Neural cell (in vitro differentiated cells): ENCODE measurements around the gene INVS. TPM values are rescaled to one million over a fixed set of nuclear protein-coding genes. Genes with fewer than 3 reads are reported as not detected.
"Not testable (repeated sequence)": the region's sequence is repeated elsewhere in the genome, so short reads cannot be mapped to it uniquely, and the experiment has no call there.

Source experiments
- H2AFZ ChIP-seq: fragments of 200-600, 300-800 bp; sonication (generic), shearing (Covaris generic); 2 replicates; pipeline ENCODE4 v1.6.0; 2014; ENCODE audit warnings: low read depth, mild to moderate bottlenecking, antibody characterized with exemption, low read length, moderate library complexity
- H3F3A ChIP-seq: fragments of 200-600 bp; shearing (Covaris generic); 2 replicates; pipeline ENCODE4 v1.6.1; 2016; ENCODE audit warnings: mild to moderate bottlenecking, moderate library complexity, mixed read lengths, antibody characterized with exemption, low read length; ENCODE audit not compliant: insufficient read depth, poor library complexity, severe bottlenecking
- H3K27ac ChIP-seq: fragments of 200-600, 300-800 bp; sonication (generic), shearing (Covaris generic); 2 replicates; pipeline ENCODE4 v1.5.1; 2014; ENCODE audit warnings: mild to moderate bottlenecking, low read length, moderate library complexity
- H3K27me3 ChIP-seq: fragments of 300-800, 200-600 bp; sonication (generic), shearing (Covaris generic); 2 replicates; pipeline ENCODE4 v1.6.0; 2014; ENCODE audit warnings: mild to moderate bottlenecking, low read depth, low read length, moderate library complexity; ENCODE audit not compliant: insufficient read depth
- H3K36me3 ChIP-seq: fragments of 300-800, 200-600 bp; sonication (generic), shearing (Covaris generic); 2 replicates; pipeline ENCODE4 v1.5.1; 2014; ENCODE audit warnings: mild to moderate bottlenecking, antibody characterized with exemption, low read length, moderate library complexity; ENCODE audit not compliant: insufficient read depth
- H3K4me2 ChIP-seq: fragments of 300-800, 200-600 bp; sonication (generic), shearing (Covaris generic); 2 replicates; pipeline ENCODE4 v1.6.0; 2014; ENCODE audit warnings: mild to moderate bottlenecking, low read length
- H3K4me3 ChIP-seq: fragments of 300-800, 200-600 bp; sonication (generic), shearing (Covaris generic); 2 replicates; pipeline ENCODE4 v1.5.1; 2014; ENCODE audit warnings: mild to moderate bottlenecking, low read length, moderate library complexity
- H3K79me2 ChIP-seq: fragments of 200-600 bp; shearing (Covaris generic); replicated peaks from 2 replicates; pipeline ENCODE4 v1.6.0; 2014; ENCODE audit warnings: mild to moderate bottlenecking, low read length, moderate library complexity; ENCODE audit not compliant: insufficient read depth
- H3K9ac ChIP-seq: fragments of 300-800, 200-600 bp; sonication (generic), shearing (Covaris generic); 2 replicates; pipeline ENCODE4 v1.6.1; 2016; ENCODE audit warnings: mild to moderate bottlenecking, low read length, mixed read lengths
- H3K9me2 ChIP-seq: fragments of 200-600 bp; shearing (Covaris generic); 2 replicates; pipeline ENCODE4 v1.6.1; 2016; ENCODE audit warnings: mild to moderate bottlenecking, low read length, mixed read lengths; ENCODE audit not compliant: insufficient read depth
- H3K9me3 ChIP-seq: fragments of 200-600, 300-800 bp; sonication (generic), shearing (Covaris generic); 2 replicates; pipeline ENCODE4 v1.6.1; 2016; ENCODE audit warnings: mild to moderate bottlenecking, mixed run types, low read length, moderate library complexity, mixed read lengths
- H4K20me1 ChIP-seq: fragments of 200-600 bp; shearing (Covaris generic); 2 replicates; pipeline ENCODE4 v1.6.1; 2016; ENCODE audit warnings: mild to moderate bottlenecking, mixed run types; ENCODE audit not compliant: insufficient read depth
- EP300 ChIP-seq: fragments of 450-650 bp; conservative IDR thresholded peaks from 2 replicates; pipeline ENCODE4 v1.6.1; 2014; ENCODE audit warnings: antibody characterized with exemption, mild to moderate bottlenecking, moderate library complexity; ENCODE audit not compliant: poor library complexity, severe bottlenecking
- EZH2 ChIP-seq: fragments of 200-600, 300-800 bp; shearing (Covaris generic), sonication (generic); IDR thresholded peaks from 2 replicates; pipeline ENCODE4 v1.6.1; 2014; ENCODE audit warnings: antibody characterized with exemption, low read length, borderline replicate concordance, mild to moderate bottlenecking; ENCODE audit not compliant: insufficient read depth, poor library complexity, severe bottlenecking
- MXI1 ChIP-seq: fragments of 450-650 bp; conservative IDR thresholded peaks from 2 replicates; pipeline ENCODE4 v1.6.1; 2014; ENCODE audit warnings: antibody characterized with exemption, mild to moderate bottlenecking; ENCODE audit not compliant: poor library complexity, severe bottlenecking
- POLR2AphosphoS5 ChIP-seq: IDR thresholded peaks from 2 replicates; pipeline ENCODE4 v1.6.1; 2012
- RAD21 ChIP-seq: fragments of 450-650 bp; conservative IDR thresholded peaks from 2 replicates; pipeline ENCODE4 v1.6.1; 2014; ENCODE audit warnings: antibody characterized with exemption, mild to moderate bottlenecking, moderate library complexity
- TAF1 ChIP-seq: IDR thresholded peaks from 2 replicates; pipeline ENCODE4 v1.6.1; 2012; ENCODE audit warnings: low read depth
- polyA plus RNA-seq: library from polyadenylated mRNA; depleted of rRNA; stranded (reverse); fragments of >200 nt; gene quantifications from 2 replicates; pipeline ENCODE4 v1.2.3, GENCODE V29; 2014

The INVS gene
- polyA plus RNA-seq, 1 donor from 2014 or later, result 11.3 TPM

DNA sequence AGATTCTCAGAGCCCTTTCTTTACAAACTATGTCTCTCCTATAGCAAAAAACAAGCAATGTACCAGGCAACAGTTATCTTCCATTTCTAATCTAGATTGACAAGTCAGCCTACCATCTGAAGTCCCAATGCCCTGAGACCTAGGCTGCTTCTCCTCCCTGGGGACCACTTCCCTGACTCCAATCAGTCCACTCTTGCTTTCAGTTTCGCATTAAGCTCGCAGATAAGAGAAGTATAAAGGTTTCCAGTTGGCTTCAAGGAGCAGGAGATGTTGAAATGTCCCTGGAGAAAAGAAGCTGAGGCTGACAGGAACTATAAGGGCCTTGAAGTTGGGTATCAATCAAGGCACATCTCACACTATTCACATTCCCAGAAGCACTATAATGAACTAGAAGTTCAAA is 32.5 kb upstream of the INVS start:
- H3K27ac ChIP-seq, result peak overlapping the region; percentile 40
- TF ChIP-seq EP300, result no peak
- no peak for TF ChIP-seq TAF1
- TF ChIP-seq EZH2, result no peak
- no peak for TF ChIP-seq POLR2AphosphoS5
- H3K4me2 ChIP-seq, result no peak overlapping the region
- H3K79me2 ChIP-seq, result no peaks in the 10 kb centered on the region
- H3K9me2 ChIP-seq, result no peaks in the 10 kb centered on the region
- H4K20me1 ChIP-seq, result no peaks in the 10 kb centered on the region
- H3F3A ChIP-seq, result no peaks in the 10 kb centered on the region
- H2AFZ ChIP-seq, result no peak overlapping the region
- no peak overlapping the region for H3K9ac ChIP-seq
- H3K9me3 ChIP-seq, result no peaks in the 10 kb centered on the region
- H3K36me3 ChIP-seq, result no peaks in the 10 kb centered on the region
- H3K4me3 ChIP-seq, result no peak overlapping the region
- H3K27me3 ChIP-seq, result no peaks in the 10 kb centered on the region

DNA sequence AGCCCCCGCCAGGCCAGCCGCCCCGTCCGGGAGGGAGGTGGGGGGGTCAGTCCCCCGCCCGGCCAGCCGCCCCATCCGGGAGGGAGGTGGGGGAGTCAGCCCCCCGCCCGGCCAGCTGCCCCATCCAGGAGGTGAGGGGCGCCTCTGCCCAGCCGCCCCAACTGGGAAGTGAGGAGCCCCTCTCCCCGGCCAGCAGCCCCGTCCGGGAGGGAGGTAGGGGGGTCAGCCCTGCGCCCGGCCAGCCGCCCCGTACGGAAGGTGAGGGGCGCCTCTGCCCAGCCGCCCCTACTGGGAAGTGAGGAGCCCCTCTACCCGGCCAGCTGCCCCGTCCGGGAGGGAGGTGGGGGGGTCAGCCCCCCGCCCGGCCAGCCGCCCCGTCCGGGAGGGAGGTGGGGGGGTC is 31.1 kb upstream of the INVS start:
- not testable (repeated sequence) for H3K4me2 ChIP-seq, H3K9me2 ChIP-seq, H3K36me3 ChIP-seq, H4K20me1 ChIP-seq, H3K27ac ChIP-seq, H3K9ac ChIP-seq, H3K9me3 ChIP-seq, H3K79me2 ChIP-seq, H3K27me3 ChIP-seq, H2AFZ ChIP-seq, H3F3A ChIP-seq, H3K4me3 ChIP-seq

DNA sequence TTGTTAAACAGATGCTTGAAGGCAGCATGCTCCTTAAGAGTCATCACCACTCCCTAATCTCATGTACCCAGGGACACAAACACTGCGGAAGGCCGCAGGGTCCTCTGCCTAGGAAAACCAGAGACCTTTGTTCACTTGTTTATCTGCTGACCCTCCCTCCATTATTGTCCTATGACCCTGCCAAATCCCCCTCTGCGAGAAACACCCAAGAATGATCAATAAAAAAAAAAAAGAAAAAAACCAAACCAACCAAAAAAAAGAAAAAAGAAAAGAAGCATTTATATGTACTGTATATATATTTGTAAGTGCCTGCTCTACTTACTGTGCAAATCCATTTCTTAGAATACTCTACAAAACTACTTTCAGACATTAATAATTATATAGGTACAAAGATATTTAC is 30.0 kb upstream of the INVS start:
- not testable (repeated sequence) for H3K27ac ChIP-seq, H3K9me3 ChIP-seq, H3F3A ChIP-seq, H4K20me1 ChIP-seq, H2AFZ ChIP-seq, H3K36me3 ChIP-seq, H3K9ac ChIP-seq, H3K79me2 ChIP-seq, H3K9me2 ChIP-seq, H3K4me3 ChIP-seq, H3K27me3 ChIP-seq, H3K4me2 ChIP-seq

DNA sequence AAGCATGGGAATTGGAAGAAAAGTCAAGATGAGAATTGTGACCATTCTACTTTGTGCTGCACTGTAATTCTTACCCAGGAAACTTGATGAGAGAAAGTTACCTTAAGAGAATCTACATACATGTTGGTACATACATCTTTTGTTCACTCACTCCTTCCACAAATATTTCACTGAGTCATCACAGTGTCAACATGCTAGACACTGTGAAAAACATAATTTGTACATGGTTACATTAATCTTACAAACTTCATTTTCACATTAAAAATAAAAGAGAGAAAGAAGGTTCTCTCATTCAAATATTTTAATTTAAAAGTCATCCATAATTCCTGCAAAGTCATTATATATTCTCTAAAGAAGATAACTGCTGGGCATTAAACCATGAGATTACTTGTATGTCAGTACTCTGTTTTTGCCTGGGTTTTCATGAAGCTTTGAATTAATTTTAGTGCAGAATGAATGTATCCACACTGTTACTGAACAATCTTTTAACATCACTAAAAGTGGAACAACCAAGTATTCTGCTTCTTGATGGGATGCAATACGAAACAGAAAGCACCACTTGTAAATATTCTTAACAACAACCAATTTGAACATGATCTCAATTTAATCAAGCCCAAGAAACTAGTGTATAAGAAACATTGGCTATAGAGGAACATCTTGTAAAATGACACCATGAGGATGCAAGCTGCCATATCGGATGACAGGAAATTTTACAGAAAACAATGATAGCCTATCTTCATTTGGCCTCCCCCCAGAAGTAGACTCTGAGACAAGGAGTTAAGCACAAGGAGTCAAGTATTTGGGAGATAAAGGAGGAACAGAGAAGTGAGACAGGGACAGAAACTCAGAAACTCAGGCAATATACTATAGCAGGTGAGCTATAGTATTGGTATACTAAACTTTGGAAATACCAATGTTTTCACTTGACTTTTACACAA is 28.7 kb upstream of the INVS start:
- H3K4me2 ChIP-seq, result no peak overlapping the region
- H4K20me1 ChIP-seq, result no peaks in the 10 kb centered on the region
- H3K9ac ChIP-seq, result no peak overlapping the region
- H3K9me3 ChIP-seq, result no peaks in the 10 kb centered on the region
- no peak overlapping the region for H3K4me3 ChIP-seq
- H2AFZ ChIP-seq, result no peak overlapping the region
- H3K36me3 ChIP-seq, result no peaks in the 10 kb centered on the region
- no peaks in the 10 kb centered on the region for H3K27me3 ChIP-seq
- H3F3A ChIP-seq, result no peaks in the 10 kb centered on the region
- H3K9me2 ChIP-seq, result no peaks in the 10 kb centered on the region
- no peak overlapping the region for H3K27ac ChIP-seq
- no peaks in the 10 kb centered on the region for H3K79me2 ChIP-seq
- no peak for TF ChIP-seq MXI1
- no peak for TF ChIP-seq EZH2
- TF ChIP-seq TAF1, result no peak
- TF ChIP-seq RAD21, result no peak
